Esophagus squamous epithelium (tissue), 5 donors: Measurements from ENCODE around the gene ICA1. TPM values are rescaled to one million over a fixed set of nuclear protein-coding genes. Genes with fewer than 3 reads are reported as not detected.

ENCODE experiments used
- DNase-seq: peaks from one replicate; lab custom pipeline; 2025; lab: John Stamatoyannopoulos, UW
- H3K27ac ChIP-seq, 4 donors: fragments of 200-600 bp; sonication (generic); one replicate each; pipeline ENCODE4 v1.5.1; 2016 to 2019; ENCODE audit warnings: mild to moderate bottlenecking in 1 of 4
- H3K27me3 ChIP-seq, 4 donors: fragments of 200-600 bp; sonication (generic); 1 replicate in 3 of 4; 2 replicates in 1 of 4; pipeline versions ENCODE4 v1.5.1 to v1.6.0; 2017 to 2021; ENCODE audit warnings: antibody characterized with exemption in 1 of 4
- H3K36me3 ChIP-seq, 3 donors: fragments of 200-600 bp; sonication (generic); one replicate each; pipeline ENCODE4 v1.5.1; 2016 to 2019
- H3K4me1 ChIP-seq, 3 donors: fragments of 200-600 bp; sonication (generic); one replicate each; pipeline ENCODE4 v1.5.1; 2017 to 2019
- H3K4me3 ChIP-seq, 4 donors: fragments of 200-600 bp; sonication (generic); 1 replicate in 3 of 4; 2 replicates in 1 of 4; pipeline ENCODE4 v1.5.1; 2016 to 2019; ENCODE audit warnings: mild to moderate bottlenecking in 2 of 4, moderate library complexity in 1 of 4
- H3K9me3 ChIP-seq, 3 donors: fragments of 200-600 bp; sonication (generic); one replicate each; pipeline ENCODE4 v1.5.1; 2016 to 2019
- POLR2A ChIP-seq, 4 donors: fragments of 450-650 bp; IDR thresholded peaks; one replicate each; pipeline ENCODE4 v1.6.1; 2017; ENCODE audit warnings: antibody characterized with exemption in 4 of 4, mild to moderate bottlenecking in 4 of 4, moderate library complexity in 3 of 4
- WGBS, 2 donors: methylation state at CpG; one replicate each; pipeline ENCODE4 v1.1.5; 2018; 5-methylcytosine and 5-hydroxymethylcytosine counted together
- intact Hi-C: fragments of 100-400 bp; cut with DNase I; formaldehyde crosslinking; loops from one replicate; pipeline ENCODE4 v1.15.0; 2022
- total RNA-seq, 4 donors: library from RNA; depleted of rRNA; stranded (reverse); fragments of >200 nt; gene quantifications; one replicate each; pipeline ENCODE4 v1.1.0, GENCODE V29; 2016
- TF ChIP-seq, protein P1 (sequence below), 6 experiments: fragments of 450-650 bp in 4 of 6; fragments of 200-600 bp in 2 of 6; sonication (generic) in 2 of 6; IDR thresholded peaks; one replicate each; pipeline ENCODE4 v1.5.1; 2016 to 2019; ENCODE audit warnings: antibody characterized with exemption in 6 of 6, mild to moderate bottlenecking in 4 of 6, moderate library complexity in 4 of 6
- donor health status: DM: yes; HTN: yes; CAD: no.

Gene ICA1
- total RNA-seq, 4 donors from 2014 or later = 5.6 to 12.6 (median 9.6) TPM

DNA sequence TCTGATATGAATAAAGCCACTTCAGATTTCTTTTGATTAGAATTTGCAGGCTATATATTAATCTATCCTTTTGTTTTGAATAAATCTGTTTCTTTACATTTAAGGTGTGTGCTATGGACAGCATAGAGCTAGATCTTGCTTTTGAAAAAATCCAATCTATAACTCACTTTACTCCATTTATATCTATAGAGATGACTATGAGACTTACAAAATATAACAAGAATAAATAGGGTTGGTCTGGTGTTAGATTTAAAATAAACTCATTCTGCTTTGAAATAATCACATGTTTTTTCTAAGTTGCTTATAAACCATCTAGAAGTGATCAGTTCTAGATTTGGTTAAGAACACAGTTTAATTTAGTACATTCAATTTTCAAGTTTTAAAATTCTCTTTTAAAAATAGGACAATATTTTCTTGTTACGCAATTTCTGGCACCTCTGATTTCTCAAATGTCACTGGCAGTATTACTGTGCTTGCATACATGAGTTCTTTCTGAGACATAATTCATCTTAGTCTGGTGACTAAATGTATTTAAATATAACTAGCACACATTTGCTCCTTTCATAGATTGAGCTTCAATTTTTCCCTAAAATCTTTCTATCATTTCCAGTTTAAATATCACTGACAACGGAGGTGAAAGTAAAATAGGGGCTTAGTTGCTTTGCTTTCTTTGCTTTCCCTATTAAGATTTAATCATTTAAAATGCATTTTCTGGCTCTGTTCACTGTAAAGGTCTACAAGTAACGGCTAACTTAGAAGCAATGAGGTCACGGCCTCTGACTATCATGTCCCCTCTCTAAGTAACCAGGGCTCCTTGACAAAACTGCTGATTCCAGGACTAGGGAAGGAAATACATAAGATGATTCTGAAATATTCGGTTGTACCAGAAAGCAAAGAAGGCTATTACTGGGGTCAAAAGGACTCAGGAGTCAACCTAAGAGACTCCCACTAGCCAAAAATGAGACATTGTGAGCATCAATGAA lies 89.3 kb downstream of the ICA1 start:
- DNase-seq = no peak
- H3K4me1 ChIP-seq = peaks cover 0 to 9% (median under 1%) of the 10 kb centered on the region in 3 donors
- no peak for TF ChIP-seq POLR2A (IDR thresholded peaks at IDR 0.05)
- TF ChIP-seq, protein P1, sequence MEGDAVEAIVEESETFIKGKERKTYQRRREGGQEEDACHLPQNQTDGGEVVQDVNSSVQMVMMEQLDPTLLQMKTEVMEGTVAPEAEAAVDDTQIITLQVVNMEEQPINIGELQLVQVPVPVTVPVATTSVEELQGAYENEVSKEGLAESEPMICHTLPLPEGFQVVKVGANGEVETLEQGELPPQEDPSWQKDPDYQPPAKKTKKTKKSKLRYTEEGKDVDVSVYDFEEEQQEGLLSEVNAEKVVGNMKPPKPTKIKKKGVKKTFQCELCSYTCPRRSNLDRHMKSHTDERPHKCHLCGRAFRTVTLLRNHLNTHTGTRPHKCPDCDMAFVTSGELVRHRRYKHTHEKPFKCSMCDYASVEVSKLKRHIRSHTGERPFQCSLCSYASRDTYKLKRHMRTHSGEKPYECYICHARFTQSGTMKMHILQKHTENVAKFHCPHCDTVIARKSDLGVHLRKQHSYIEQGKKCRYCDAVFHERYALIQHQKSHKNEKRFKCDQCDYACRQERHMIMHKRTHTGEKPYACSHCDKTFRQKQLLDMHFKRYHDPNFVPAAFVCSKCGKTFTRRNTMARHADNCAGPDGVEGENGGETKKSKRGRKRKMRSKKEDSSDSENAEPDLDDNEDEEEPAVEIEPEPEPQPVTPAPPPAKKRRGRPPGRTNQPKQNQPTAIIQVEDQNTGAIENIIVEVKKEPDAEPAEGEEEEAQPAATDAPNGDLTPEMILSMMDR (IDR thresholded peaks at IDR 0.05) = no peak
- no peak overlapping the region for H3K4me3 ChIP-seq
- no peaks in the 10 kb centered on the region for H3K36me3 ChIP-seq
- intact Hi-C loops = no loop called here
- WGBS, 2 donors = 81 to 84% methylated on average over 5 of the region's 5 CpGs
- H3K9me3 ChIP-seq = no peaks in the 10 kb centered on the region
- no peak overlapping the region for H3K27ac ChIP-seq
- H3K27me3 ChIP-seq = no peaks in the 10 kb centered on the region

DNA sequence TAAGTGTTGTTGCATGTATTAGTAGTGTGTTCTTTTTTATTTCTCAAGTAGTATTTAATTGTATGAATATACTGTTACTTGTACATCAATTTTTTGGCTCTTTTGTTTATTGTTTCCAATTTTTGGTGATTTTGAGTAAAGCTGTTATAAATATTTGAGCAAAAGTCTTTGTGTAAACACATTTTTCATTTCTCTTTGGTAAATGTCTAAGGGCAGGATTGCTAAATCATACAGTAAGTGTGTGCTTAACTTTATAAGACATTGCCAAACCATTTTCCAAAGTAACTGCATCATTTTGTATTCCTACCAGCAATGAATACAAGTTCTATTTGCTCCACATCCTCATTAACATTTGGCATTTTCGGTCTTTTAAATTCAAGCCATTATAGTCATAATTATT lies 92.8 kb downstream of the ICA1 start:
- H3K9me3 ChIP-seq = no peaks in the 10 kb centered on the region
- H3K36me3 ChIP-seq = no peaks in the 10 kb centered on the region
- WGBS, 2 donors = 52 to 72% methylated on average over 1 of the region's 1 CpG
- no peaks in the 10 kb centered on the region for H3K27me3 ChIP-seq
- intact Hi-C loops = no loop called here
- no peak for DNase-seq
- H3K4me1 ChIP-seq = no peaks in the 10 kb centered on the region
- no peak overlapping the region for H3K27ac ChIP-seq
- no peak overlapping the region for H3K4me3 ChIP-seq
- TF ChIP-seq, protein P1 (IDR thresholded peaks at IDR 0.05) = no peak
- TF ChIP-seq POLR2A (IDR thresholded peaks at IDR 0.05) = no peak

DNA sequence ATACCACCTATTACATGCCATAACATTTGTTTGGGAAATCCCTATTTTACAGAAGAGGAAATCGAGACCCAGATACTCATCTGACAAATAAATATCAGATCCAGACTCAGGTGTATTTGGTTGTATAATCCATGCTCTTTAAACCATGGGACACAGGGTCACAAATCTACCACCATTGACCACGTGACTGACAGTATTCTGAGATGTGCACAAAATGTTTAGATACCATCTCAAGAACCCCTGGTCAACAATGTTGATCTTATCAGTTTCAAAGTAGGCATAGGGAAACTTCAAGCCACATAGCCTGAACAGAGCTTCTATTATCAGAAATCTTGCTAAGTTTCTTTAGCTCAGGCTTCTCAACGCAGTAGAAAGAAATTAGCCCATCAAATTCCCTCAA lies 93.6 kb downstream of the ICA1 start:
- Histone ChIP-seq H3K9me3 (no peaks in the 10 kb centered on the region), H3K36me3 (no peaks in the 10 kb centered on the region), H3K4me1 (no peaks in the 10 kb centered on the region), H3K4me3 (no peak overlapping the region), H3K27me3 (no peaks in the 10 kb centered on the region), H3K27ac (no peak overlapping the region)
- intact Hi-C loops = no loop called here
- TF ChIP-seq POLR2A (IDR thresholded peaks at IDR 0.05) = no peak
- TF ChIP-seq, protein P1 (IDR thresholded peaks at IDR 0.05) = no peak
- WGBS, 2 donors = 65 to 78% methylated on average over 3 of the region's 3 CpGs
- DNase-seq = no peak

DNA sequence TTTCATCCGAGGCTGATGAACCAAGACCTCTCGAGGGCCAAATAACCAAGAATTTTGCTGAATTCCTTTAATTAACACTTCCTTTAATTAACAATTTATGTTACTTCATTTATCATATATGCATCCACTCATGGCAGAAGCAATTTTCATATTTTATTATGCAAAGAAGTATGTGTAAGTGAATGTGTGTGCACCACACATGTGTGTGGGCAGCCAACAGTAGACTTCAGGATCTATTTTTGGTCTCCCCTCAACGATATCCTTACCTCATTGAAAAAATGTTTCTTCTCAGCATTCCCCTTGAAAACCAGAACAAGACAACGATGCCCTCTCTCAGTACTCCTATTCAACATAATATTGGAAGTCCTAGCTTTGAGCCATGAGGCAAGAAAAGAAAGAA lies 96.8 kb downstream of the ICA1 start:
- 24 to 26% methylated on average over 3 to 4 of the region's 4 CpGs for WGBS, 2 donors
- H3K36me3 ChIP-seq = no peaks in the 10 kb centered on the region
- no peaks in the 10 kb centered on the region for H3K9me3 ChIP-seq
- DNase-seq = no peak
- intact Hi-C loops = no loop called here
- no peak overlapping the region for H3K4me3 ChIP-seq
- no peak for TF ChIP-seq POLR2A (IDR thresholded peaks at IDR 0.05)
- TF ChIP-seq, protein P1 (IDR thresholded peaks at IDR 0.05) = no peak
- no peaks in the 10 kb centered on the region for H3K4me1 ChIP-seq
- no peak overlapping the region for H3K27ac ChIP-seq
- H3K27me3 ChIP-seq = no peaks in the 10 kb centered on the region

DNA sequence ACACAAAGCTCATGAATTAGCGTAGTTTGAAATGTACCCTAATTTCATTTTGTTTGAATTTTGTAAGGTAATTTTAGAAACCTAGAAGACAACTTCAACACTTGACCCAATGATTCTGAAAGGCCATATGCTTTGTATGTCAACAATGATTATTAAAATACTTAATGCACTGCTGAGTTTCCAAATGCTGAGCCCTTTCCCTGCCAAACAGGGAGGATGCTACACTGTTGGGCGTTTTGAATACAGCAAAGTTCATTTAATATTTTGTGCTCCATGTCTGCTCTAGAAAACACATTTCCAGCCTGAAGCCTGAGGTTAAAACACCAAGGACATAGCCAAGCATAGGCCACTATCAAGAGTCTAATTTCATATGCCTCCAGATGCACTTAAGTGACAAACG lies 99.8 kb downstream of the ICA1 start:
- Histone ChIP-seq H3K4me1 (no peaks in the 10 kb centered on the region), H3K27ac (no peak overlapping the region), H3K36me3 (no peaks in the 10 kb centered on the region), H3K27me3 (no peaks in the 10 kb centered on the region), H3K4me3 (no peak overlapping the region), H3K9me3 (no peaks in the 10 kb centered on the region)
- intact Hi-C loops = no loop called here
- DNase-seq = no peak
- 72 to 74% methylated on average over 3 of the region's 3 CpGs for WGBS, 2 donors
- no peak for TF ChIP-seq POLR2A (IDR thresholded peaks at IDR 0.05)
- TF ChIP-seq, protein P1 (IDR thresholded peaks at IDR 0.05) = no peak
